ENCODE data around the gene OR13D1. TPM values are rescaled to one million over a fixed set of nuclear protein-coding genes. Genes with fewer than 3 reads are reported as not detected.

Gene OR13D1
- total RNA-seq (not detected), polyA plus RNA-seq (not detected)

GRCh38 chr9:104694218-104694617, at the start of gene OR13D1:
Gene OR13D1 (plus strand): TSS chr9:104694518. CDS start chr9:104694518, 0 bp downstream.
- H3K4me1 ChIP-seq, result no peaks in the 10 kb centered on the region
- intact Hi-C loops (cut with DNase I), result no loop called here

GRCh38 chr9:104658496-104659195, 35.7 kb upstream of the OR13D1 start:
- H3K4me3 ChIP-seq, result no peak overlapping the region
- H3K27ac ChIP-seq, result no peak overlapping the region
- 58 to 63% methylated on average over 2 of the region's 2 CpGs for WGBS, 2 donors
- H3K36me3 ChIP-seq, result no peaks in the 10 kb centered on the region
- H3K9me3 ChIP-seq, result no peaks in the 10 kb centered on the region
- no peaks in the 10 kb centered on the region for H3K4me1 ChIP-seq
- H3K27me3 ChIP-seq, result no peaks in the 10 kb centered on the region
- intact Hi-C loops (cut with DNase I), result no loop called here
- TF ChIP-seq POLR2AphosphoS5 (IDR thresholded peaks at IDR 0.05) (no peak), CTCF (IDR thresholded peaks at IDR 0.05) (no peak), POLR2A (IDR thresholded peaks at IDR 0.05) (no peak), EP300 (IDR thresholded peaks at IDR 0.05) (no peak)
- DNase-seq, result no peak

More at GRCh38 chr9:104694218-104694617, at the start of gene OR13D1:
- DNase-seq, result no peak
- Histone ChIP-seq H3K9me3 (no peaks in the 10 kb centered on the region), H3K27ac (no peak within 1 kb of the TSS), H3K36me3 (no peaks in the 10 kb centered on the region), H3K27me3 (no peaks in the 10 kb centered on the region), H3K4me3 (no peak within 1 kb of the TSS)
- TF ChIP-seq EP300 (IDR thresholded peaks at IDR 0.05) (no peak), POLR2A (IDR thresholded peaks at IDR 0.05) (no peak), CTCF (IDR thresholded peaks at IDR 0.05) (no peak), POLR2AphosphoS5 (IDR thresholded peaks at IDR 0.05) (no peak)
- WGBS, 2 donors, result 91 to 100% methylated on average over 1 of the region's 1 CpG

- WGBS, 2 donors, result 69 to 76% methylated on average over 2 of the region's 2 CpGs
- Histone ChIP-seq H3K9me3 (no peaks in the 10 kb centered on the region), H3K27ac (no peak overlapping the region), H3K36me3 (no peaks in the 10 kb centered on the region), H3K4me3 (no peak overlapping the region), H3K27me3 (no peaks in the 10 kb centered on the region), H3K4me1 (no peaks in the 10 kb centered on the region)
- TF ChIP-seq CTCF (IDR thresholded peaks at IDR 0.05), result no peak
- DNase-seq, result no peak
- intact Hi-C loops (cut with DNase I), result no loop called here
These were observed 18.7 kb upstream of the OR13D1 start for GRCh38 chr9:104675611-104676010.

GRCh38 chr9:104682642-104683041, 11.7 kb upstream of the OR13D1 start:
- TF ChIP-seq EP300 (IDR thresholded peaks at IDR 0.05), result no peak
- no peak for TF ChIP-seq POLR2A (IDR thresholded peaks at IDR 0.05)
- no peak for TF ChIP-seq CTCF (IDR thresholded peaks at IDR 0.05)
- TF ChIP-seq POLR2AphosphoS5 (IDR thresholded peaks at IDR 0.05), result no peak
- H3K27me3 ChIP-seq, result no peaks in the 10 kb centered on the region
- WGBS, 2 donors, result 5 to 21% methylated on average over 3 of the region's 3 CpGs
- no peaks in the 10 kb centered on the region for H3K9me3 ChIP-seq
- H3K4me3 ChIP-seq, result no peak overlapping the region
- no peaks in the 10 kb centered on the region for H3K36me3 ChIP-seq
- intact Hi-C loops (cut with DNase I), result no loop called here
- H3K27ac ChIP-seq, result no peak overlapping the region
- no peaks in the 10 kb centered on the region for H3K4me1 ChIP-seq
- no peak for DNase-seq

- intact Hi-C loops (cut with DNase I), result no loop called here
- no peak overlapping the region for H3K27ac ChIP-seq
- WGBS, 2 donors, result 34 to 61% methylated on average over 2 of the region's 2 CpGs
- no peak for TF ChIP-seq EP300 (IDR thresholded peaks at IDR 0.05)
- no peak for TF ChIP-seq CTCF (IDR thresholded peaks at IDR 0.05)
- TF ChIP-seq POLR2A (IDR thresholded peaks at IDR 0.05), result no peak
- no peak for TF ChIP-seq POLR2AphosphoS5 (IDR thresholded peaks at IDR 0.05)
- H3K4me1 ChIP-seq, result no peaks in the 10 kb centered on the region
- no peaks in the 10 kb centered on the region for H3K27me3 ChIP-seq
- no peaks in the 10 kb centered on the region for H3K9me3 ChIP-seq
- no peak for DNase-seq
- no peaks in the 10 kb centered on the region for H3K36me3 ChIP-seq
- no peak overlapping the region for H3K4me3 ChIP-seq
These were observed 8.2 kb upstream of the OR13D1 start for GRCh38 chr9:104686081-104686480.

Data from sigmoid colon (tissue), 7 donors.